ENCODE results near the gene SGMS1. TPM values are rescaled to one million over a fixed set of nuclear protein-coding genes. Genes with fewer than 3 reads are reported as not detected.
"Not testable (repeated sequence)": the region's sequence is repeated elsewhere in the genome, so short reads cannot be mapped to it uniquely, and the experiment has no call there.

SGMS1 gene
- total RNA-seq, 4 donors from 2014 or later: 139 to 198 (median 173) TPM

GRCh38 chr10:50648935-50649227, 25.1 kb upstream of the SGMS1 start:
- TF ChIP-seq, protein P1, sequence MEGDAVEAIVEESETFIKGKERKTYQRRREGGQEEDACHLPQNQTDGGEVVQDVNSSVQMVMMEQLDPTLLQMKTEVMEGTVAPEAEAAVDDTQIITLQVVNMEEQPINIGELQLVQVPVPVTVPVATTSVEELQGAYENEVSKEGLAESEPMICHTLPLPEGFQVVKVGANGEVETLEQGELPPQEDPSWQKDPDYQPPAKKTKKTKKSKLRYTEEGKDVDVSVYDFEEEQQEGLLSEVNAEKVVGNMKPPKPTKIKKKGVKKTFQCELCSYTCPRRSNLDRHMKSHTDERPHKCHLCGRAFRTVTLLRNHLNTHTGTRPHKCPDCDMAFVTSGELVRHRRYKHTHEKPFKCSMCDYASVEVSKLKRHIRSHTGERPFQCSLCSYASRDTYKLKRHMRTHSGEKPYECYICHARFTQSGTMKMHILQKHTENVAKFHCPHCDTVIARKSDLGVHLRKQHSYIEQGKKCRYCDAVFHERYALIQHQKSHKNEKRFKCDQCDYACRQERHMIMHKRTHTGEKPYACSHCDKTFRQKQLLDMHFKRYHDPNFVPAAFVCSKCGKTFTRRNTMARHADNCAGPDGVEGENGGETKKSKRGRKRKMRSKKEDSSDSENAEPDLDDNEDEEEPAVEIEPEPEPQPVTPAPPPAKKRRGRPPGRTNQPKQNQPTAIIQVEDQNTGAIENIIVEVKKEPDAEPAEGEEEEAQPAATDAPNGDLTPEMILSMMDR (IDR thresholded peaks at IDR 0.05): no peak
- TF ChIP-seq EP300 (IDR thresholded peaks at IDR 0.05) (no peak), POLR2A (IDR thresholded peaks at IDR 0.05) (no peak), POLR2AphosphoS5 (IDR thresholded peaks at IDR 0.05) (no peak)
- no peak overlapping the region for H3K27ac ChIP-seq
- 48% methylated on average over 1 of the region's 1 CpG for WGBS

DNA sequence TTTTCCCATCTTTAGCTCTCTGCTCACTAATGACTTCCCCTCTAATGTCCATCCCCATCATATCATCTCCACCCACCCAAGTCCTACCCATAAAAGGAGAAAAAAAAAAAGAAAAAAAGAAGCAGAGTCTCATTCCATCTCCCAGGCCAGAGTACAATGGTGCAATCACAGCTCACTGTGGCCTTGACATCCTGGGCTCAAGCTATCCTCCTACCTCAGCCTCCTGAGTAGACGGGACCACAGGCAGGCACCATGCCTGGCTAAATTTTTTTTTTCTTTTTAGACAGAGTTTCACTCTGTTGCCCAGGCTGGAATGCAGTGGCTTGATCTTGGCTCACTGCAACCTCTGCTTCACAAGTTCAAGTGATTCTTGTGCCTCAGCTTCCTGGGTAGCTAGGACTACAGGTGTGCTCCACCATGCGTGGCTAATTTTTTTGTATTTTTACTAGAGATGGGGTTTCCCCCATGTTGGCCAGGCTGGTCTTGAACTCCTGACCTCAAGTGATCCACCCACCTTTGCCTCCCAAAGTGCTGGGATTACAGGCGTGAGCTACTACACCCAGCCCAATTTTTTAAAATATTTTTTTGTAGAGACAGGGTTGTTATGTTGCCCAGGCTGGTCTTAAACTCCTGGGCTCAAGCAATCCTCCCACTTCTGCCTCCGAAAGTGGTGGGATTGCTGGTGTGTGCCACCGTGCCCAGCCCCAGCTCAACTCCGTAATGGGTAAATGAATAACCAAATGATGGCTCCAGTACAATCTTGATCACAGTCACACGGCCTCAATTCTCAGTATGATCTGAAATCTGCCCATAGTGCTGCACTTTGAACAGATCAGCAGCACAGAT, 24.6 kb upstream of the SGMS1 start:
- DNase-seq (ENCODE audit: low spot score in 2 of 2): no peak
- H3K4me3 ChIP-seq: no peak overlapping the region
- H3K9me3 ChIP-seq: no peaks in the 10 kb centered on the region
- H3K27me3 ChIP-seq: no peaks in the 10 kb centered on the region
- no peak for TF ChIP-seq EP300 (IDR thresholded peaks at IDR 0.05)
- TF ChIP-seq, protein P1 (IDR thresholded peaks at IDR 0.05): no peak
- TF ChIP-seq POLR2A (IDR thresholded peaks at IDR 0.05): no peak
- TF ChIP-seq POLR2AphosphoS5 (IDR thresholded peaks at IDR 0.05): no peak
- no peak overlapping the region for H3K27ac ChIP-seq
- 76% methylated on average over 7 of the region's 7 CpGs for WGBS
- no peaks in the 10 kb centered on the region for H3K36me3 ChIP-seq
- peaks cover 4% of the 10 kb centered on the region for H3K4me1 ChIP-seq

More at GRCh38 chr10:50648935-50649227, 25.1 kb upstream of the SGMS1 start:
- H3K9me3 ChIP-seq: no peaks in the 10 kb centered on the region
- no peak for DNase-seq (ENCODE audit: low spot score in 2 of 2)
- H3K27me3 ChIP-seq: no peaks in the 10 kb centered on the region
- H3K4me1 ChIP-seq: peaks cover 7% of the 10 kb centered on the region
- no peaks in the 10 kb centered on the region for H3K36me3 ChIP-seq
- H3K4me3 ChIP-seq: no peak overlapping the region

DNA sequence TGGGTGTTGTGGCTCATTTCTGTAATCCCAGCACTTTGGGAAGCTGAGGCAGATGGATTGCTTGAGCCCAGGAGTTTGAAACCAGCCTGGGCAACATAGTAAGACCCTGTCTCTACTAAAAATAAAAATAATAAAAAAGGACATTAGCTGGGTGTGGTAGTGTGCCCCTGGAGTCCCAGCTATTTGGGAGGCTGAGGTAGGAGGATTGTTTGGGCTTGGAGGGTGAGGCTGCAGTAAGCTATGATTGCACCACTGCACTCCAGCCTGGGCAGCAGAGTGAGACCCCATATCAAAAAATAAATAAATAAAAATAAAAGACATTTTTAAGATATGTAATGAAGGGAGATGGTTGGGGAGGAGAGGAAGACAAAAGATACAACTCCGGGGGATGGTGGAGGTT, 23.6 kb upstream of the SGMS1 start:
- not testable (repeated sequence) for DNase-seq (ENCODE audit: low spot score in 2 of 2); H3K36me3 ChIP-seq; H3K4me3 ChIP-seq; H3K4me1 ChIP-seq; H3K27me3 ChIP-seq; H3K9me3 ChIP-seq; H3K27ac ChIP-seq
- 100% methylated on average over 1 of the region's 1 CpG for WGBS

GRCh38 chr10:50645236-50645635, 21.5 kb upstream of the SGMS1 start:
- no peaks in the 10 kb centered on the region for H3K36me3 ChIP-seq
- TF ChIP-seq POLR2AphosphoS5 (IDR thresholded peaks at IDR 0.05): no peak
- TF ChIP-seq POLR2A (IDR thresholded peaks at IDR 0.05): no peak
- no peak for TF ChIP-seq EP300 (IDR thresholded peaks at IDR 0.05)
- TF ChIP-seq, protein P1 (IDR thresholded peaks at IDR 0.05): no peak
- no peak for DNase-seq (ENCODE audit: low spot score in 2 of 2)
- no peak overlapping the region for H3K27ac ChIP-seq
- H3K4me3 ChIP-seq: no peak overlapping the region
- H3K9me3 ChIP-seq: no peaks in the 10 kb centered on the region
- no peaks in the 10 kb centered on the region for H3K4me1 ChIP-seq
- H3K27me3 ChIP-seq: no peaks in the 10 kb centered on the region

- DNase-seq (ENCODE audit: low spot score in 2 of 2): no peak
- whole genome bisulfite sequencing: 59% methylated on average over 2 of the region's 2 CpGs
- H3K9me3 ChIP-seq: no peaks in the 10 kb centered on the region
- no peak overlapping the region for H3K27ac ChIP-seq
- H3K36me3 ChIP-seq: no peaks in the 10 kb centered on the region
- no peak overlapping the region for H3K4me3 ChIP-seq
- no peaks in the 10 kb centered on the region for H3K27me3 ChIP-seq
- TF ChIP-seq, protein P1 (IDR thresholded peaks at IDR 0.05): no peak
- no peak for TF ChIP-seq EP300 (IDR thresholded peaks at IDR 0.05)
- no peak for TF ChIP-seq POLR2A (IDR thresholded peaks at IDR 0.05)
- no peak for TF ChIP-seq POLR2AphosphoS5 (IDR thresholded peaks at IDR 0.05)
- H3K4me1 ChIP-seq: no peaks in the 10 kb centered on the region
Measured at GRCh38 chr10:50641626-50642025, 17.9 kb upstream of the SGMS1 start.

DNA sequence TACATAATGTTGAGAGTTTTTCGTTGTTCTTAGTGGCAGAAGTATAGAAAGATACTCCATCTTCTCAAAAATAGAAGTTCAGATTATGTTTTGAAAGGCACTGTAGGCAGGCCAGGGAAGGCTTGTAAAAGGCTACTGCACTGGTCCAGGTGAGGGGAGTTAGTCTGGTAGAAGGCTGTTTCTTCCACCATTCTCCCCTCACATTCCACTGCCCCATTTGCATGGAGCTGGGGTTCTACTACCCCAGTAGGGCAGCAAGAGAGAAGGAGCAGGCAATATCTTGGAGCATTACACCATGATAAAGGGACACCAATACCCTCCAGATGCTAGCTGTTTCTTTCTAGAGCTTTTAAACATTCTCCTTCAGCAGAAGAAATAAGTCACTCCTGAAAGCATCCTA, 16.5 kb upstream of the SGMS1 start:
- WGBS: 80% methylated on average over 1 of the region's 1 CpG
- no peak overlapping the region for H3K4me3 ChIP-seq
- no peaks in the 10 kb centered on the region for H3K9me3 ChIP-seq
- no peaks in the 10 kb centered on the region for H3K36me3 ChIP-seq
- no peaks in the 10 kb centered on the region for H3K4me1 ChIP-seq
- H3K27me3 ChIP-seq: no peaks in the 10 kb centered on the region
- DNase-seq (ENCODE audit: low spot score in 2 of 2): no peak
- TF ChIP-seq, protein P1 (IDR thresholded peaks at IDR 0.05): no peak
- TF ChIP-seq POLR2AphosphoS5 (IDR thresholded peaks at IDR 0.05) (no peak), POLR2A (IDR thresholded peaks at IDR 0.05) (no peak), EP300 (IDR thresholded peaks at IDR 0.05) (no peak)
- H3K27ac ChIP-seq: no peak overlapping the region
